ENCODE results near the gene P4HB.

P4HB gene

DNA sequence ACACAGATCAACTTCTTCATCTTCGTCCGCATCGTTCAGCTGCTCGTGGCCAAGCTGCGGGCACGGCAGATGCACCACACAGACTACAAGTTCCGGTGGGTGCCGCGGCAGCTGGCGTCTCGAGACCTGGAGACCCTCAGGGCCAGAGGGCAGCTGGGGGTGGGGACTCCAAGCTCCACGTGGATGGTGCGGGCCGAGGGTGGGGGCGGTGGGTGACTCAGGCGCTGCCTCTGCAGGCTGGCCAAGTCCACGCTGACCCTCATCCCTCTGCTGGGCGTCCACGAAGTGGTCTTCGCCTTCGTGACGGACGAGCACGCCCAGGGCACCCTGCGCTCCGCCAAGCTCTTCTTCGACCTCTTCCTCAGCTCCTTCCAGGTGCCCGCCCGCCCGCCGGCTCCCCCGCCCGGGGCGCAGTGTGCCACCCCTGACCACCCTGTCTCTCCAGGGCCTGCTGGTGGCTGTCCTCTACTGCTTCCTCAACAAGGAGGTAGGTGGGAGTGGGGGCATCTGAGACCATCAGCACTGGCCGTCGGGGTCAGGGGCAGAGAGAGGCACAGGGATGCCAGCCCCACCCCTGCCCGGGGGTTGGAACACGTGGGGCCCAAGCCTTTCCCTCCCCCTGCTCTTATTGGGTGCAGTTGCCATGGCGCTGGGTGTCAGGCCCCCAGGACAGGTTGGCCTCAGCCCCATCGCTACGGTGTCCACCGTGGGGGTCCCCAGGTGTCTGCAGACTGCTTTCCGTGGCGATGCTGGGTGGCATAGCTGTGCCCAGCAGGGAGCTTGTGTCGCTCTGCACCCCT is 47.6 kb downstream of the P4HB start:
- Histone ChIP-seq H3K4me3 (ENCODE audit: low read depth in 1 of 2, low read length in 1 of 2) (no peak overlapping the region), H3K27me3 (peaks cover 42% of the 10 kb centered on the region), H3K4me1 (ENCODE audit: control insufficient read depth in 1 of 2, insufficient read depth in 1 of 2, low read depth in 1 of 2, low read length in 1 of 2) (no peaks in the 10 kb centered on the region), H3K9me3 (no peaks in the 10 kb centered on the region), H3K27ac (no peak overlapping the region), H3K36me3 (no peaks in the 10 kb centered on the region)
- TF ChIP-seq, protein P1, sequence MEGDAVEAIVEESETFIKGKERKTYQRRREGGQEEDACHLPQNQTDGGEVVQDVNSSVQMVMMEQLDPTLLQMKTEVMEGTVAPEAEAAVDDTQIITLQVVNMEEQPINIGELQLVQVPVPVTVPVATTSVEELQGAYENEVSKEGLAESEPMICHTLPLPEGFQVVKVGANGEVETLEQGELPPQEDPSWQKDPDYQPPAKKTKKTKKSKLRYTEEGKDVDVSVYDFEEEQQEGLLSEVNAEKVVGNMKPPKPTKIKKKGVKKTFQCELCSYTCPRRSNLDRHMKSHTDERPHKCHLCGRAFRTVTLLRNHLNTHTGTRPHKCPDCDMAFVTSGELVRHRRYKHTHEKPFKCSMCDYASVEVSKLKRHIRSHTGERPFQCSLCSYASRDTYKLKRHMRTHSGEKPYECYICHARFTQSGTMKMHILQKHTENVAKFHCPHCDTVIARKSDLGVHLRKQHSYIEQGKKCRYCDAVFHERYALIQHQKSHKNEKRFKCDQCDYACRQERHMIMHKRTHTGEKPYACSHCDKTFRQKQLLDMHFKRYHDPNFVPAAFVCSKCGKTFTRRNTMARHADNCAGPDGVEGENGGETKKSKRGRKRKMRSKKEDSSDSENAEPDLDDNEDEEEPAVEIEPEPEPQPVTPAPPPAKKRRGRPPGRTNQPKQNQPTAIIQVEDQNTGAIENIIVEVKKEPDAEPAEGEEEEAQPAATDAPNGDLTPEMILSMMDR (IDR thresholded peaks at IDR 0.05) = no peak

DNA sequence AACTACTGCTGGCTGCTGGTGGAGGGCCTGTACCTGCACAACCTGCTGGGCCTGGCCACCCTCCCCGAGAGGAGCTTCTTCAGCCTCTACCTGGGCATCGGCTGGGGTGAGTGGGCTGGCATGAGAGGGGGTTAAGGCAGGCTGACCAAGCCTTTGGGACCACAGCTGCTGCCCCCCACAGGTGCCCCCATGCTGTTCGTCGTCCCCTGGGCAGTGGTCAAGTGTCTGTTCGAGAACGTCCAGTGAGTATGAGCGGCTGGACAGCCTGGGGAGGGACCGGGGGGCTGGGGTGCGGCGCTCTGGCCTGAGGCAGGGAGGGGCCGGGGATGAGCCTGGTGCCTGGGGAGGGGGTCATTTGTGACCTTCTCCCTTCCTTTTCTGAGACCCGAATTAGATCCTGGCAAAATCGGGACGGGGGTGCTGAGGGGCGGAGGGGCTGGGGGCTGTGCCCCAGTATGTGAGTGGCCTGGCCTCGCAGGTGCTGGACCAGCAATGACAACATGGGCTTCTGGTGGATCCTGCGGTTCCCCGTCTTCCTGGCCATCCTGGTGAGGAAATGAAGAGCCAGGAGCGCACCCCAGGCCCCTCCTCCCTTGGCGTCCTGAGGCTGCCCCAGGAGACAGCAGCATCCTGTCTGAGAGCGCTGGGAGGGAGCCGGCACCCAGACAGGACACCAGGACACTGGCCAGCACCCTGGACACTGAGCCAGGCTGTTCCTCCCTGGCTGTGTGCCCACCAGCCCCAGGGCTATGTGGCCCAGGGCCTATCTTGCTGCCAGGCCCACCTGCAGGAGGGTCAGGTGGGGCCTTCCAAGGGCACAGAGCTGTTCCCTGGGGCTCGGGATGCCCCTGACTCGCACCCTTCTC is 48.4 kb downstream of the P4HB start:
- peaks cover 50% of the 10 kb centered on the region for H3K27me3 ChIP-seq
- no peak overlapping the region for H3K4me3 ChIP-seq (ENCODE audit: low read depth in 1 of 2, low read length in 1 of 2)

DNA sequence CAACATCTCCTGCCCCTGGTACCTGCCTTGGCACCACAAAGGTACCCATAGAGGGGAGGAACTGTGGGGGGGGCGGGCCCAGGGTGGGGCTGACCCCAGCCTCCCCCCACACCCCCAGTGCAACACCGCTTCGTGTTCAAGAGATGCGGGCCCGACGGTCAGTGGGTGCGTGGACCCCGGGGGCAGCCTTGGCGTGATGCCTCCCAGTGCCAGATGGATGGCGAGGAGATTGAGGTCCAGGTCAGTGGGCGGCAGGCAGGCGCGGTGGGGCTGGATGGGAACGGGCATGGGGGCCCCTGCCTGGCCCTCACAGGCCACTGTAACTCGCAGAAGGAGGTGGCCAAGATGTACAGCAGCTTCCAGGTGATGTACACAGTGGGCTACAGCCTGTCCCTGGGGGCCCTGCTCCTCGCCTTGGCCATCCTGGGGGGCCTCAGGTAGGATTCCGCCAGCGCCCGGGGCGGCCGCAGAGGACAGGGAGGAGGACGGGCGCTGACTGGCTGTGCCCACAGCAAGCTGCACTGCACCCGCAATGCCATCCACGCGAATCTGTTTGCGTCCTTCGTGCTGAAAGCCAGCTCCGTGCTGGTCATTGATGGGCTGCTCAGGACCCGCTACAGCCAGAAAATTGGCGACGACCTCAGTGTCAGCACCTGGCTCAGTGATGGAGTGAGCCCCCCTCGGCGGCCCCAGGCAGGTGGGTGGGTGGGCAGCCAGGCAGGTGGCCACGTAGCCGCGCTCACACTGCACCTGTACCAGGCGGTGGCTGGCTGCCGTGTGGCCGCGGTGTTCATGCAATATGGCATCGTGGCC is 49.2 kb downstream of the P4HB start:
- H3K36me3 ChIP-seq = no peaks in the 10 kb centered on the region
- H3K4me3 ChIP-seq (ENCODE audit: low read depth in 1 of 2, low read length in 1 of 2) = no peak overlapping the region
- no peaks in the 10 kb centered on the region for H3K9me3 ChIP-seq
- peaks cover 58% of the 10 kb centered on the region for H3K27me3 ChIP-seq
- H3K4me1 ChIP-seq (ENCODE audit: control insufficient read depth in 1 of 2, insufficient read depth in 1 of 2, low read depth in 1 of 2, low read length in 1 of 2) = no peaks in the 10 kb centered on the region
- H3K27ac ChIP-seq = no peak overlapping the region
- TF ChIP-seq, protein P1 (IDR thresholded peaks at IDR 0.05) = no peak

More for the DNA sequence above, 48.4 kb downstream of the P4HB start:
- TF ChIP-seq, protein P1 (IDR thresholded peaks at IDR 0.05) = no peak
- Histone ChIP-seq H3K36me3 (no peaks in the 10 kb centered on the region), H3K4me1 (ENCODE audit: control insufficient read depth in 1 of 2, insufficient read depth in 1 of 2, low read depth in 1 of 2, low read length in 1 of 2) (no peaks in the 10 kb centered on the region), H3K9me3 (no peaks in the 10 kb centered on the region), H3K27ac (no peak overlapping the region)

DNA sequence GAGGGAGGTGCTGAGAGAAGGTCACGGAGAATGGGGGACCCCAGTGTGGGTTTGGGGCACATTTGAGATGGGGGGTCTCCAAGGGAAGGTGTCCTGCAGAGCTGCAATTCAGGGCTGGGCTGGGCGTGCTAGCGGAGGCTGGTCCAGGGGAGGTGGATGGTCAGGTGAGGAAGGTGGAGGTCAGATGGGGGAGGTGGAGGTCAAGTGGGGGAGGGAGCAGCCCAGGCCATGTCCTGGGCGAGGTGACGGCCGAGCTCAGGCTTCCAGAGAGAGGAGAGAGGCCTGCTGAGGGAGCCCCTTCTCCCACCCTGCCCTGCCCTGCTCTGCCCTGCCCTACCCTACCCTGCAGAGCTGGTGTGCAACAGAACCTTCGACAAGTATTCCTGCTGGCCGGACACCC is 49.9 kb downstream of the P4HB start:
- Histone ChIP-seq H3K4me1 (ENCODE audit: control insufficient read depth in 1 of 2, insufficient read depth in 1 of 2, low read depth in 1 of 2, low read length in 1 of 2) (no peaks in the 10 kb centered on the region), H3K36me3 (no peaks in the 10 kb centered on the region), H3K4me3 (ENCODE audit: low read depth in 1 of 2, low read length in 1 of 2) (no peak overlapping the region), H3K27ac (no peak overlapping the region), H3K9me3 (no peaks in the 10 kb centered on the region), H3K27me3 (peaks cover 65% of the 10 kb centered on the region)
- TF ChIP-seq, protein P1 (IDR thresholded peaks at IDR 0.05) = no peak

DNA sequence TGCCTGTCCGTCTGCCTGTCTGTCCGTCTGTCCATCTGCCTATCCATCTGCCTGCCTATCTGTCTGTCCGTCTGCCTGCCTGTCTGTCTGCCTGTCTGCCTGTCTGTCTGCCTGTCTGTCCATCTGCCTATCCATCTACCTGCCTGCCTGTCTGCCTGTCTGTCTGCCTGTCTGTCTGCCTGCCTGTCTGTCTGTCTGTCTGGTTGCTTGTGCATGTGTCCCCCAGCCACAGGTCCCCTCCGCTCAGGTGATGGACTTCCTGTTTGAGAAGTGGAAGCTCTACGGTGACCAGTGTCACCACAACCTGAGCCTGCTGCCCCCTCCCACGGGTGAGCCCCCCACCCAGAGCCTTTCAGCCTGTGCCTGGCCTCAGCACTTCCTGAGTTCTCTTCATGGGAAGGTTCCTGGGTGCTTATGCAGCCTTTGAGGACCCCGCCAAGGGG is 50.8 kb downstream of the P4HB start:
- Histone ChIP-seq H3K27ac (no peak overlapping the region), H3K4me1 (ENCODE audit: control insufficient read depth in 1 of 2, insufficient read depth in 1 of 2, low read depth in 1 of 2, low read length in 1 of 2) (peaks cover 0 to 2% of the 10 kb centered on the region in 2 experiments), H3K9me3 (no peaks in the 10 kb centered on the region), H3K4me3 (ENCODE audit: low read depth in 1 of 2, low read length in 1 of 2) (no peak overlapping the region), H3K27me3 (peaks cover 74% of the 10 kb centered on the region), H3K36me3 (no peaks in the 10 kb centered on the region)
- TF ChIP-seq, protein P1 (IDR thresholded peaks at IDR 0.05) = no peak

Measured in neutrophil (primary cell).